ENCODE data around the gene BEND6. TPM values are rescaled to one million over a fixed set of nuclear protein-coding genes. Genes with fewer than 3 reads are reported as not detected.
"Not testable (repeated sequence)": the region's sequence is repeated elsewhere in the genome, so short reads cannot be mapped to it uniquely, and the experiment has no call there.

Gene BEND6
- total and polyA plus RNA-seq, 8 donors, result 0.33 to 3.4 (median 1.2) TPM; not detected in 1

- intact Hi-C loops (cut with DNase I; ENCODE audit: low total_unique reads), result no loop called here
- Histone ChIP-seq H3K27ac (no peak overlapping the region), H3K9me3 (peaks cover 0 to 19% (median 12%) of the 10 kb centered on the region in 4 donors), H3K4me3 (no peak overlapping the region), H3K4me1 (no peaks in the 10 kb centered on the region), H3K36me3 (no peaks in the 10 kb centered on the region), H3K27me3 (no peaks in the 10 kb centered on the region)
- WGBS, 5 donors, result 50 to 80% (median 75%) methylated on average over 1 of the region's 1 CpG
- TF ChIP-seq CTCF (IDR thresholded peaks at IDR 0.05) (no peak), EP300 (IDR thresholded peaks at IDR 0.05) (no peak), POLR2A (IDR thresholded peaks at IDR 0.05) (no peak), POLR2AphosphoS5 (IDR thresholded peaks at IDR 0.05) (no peak)
- DNase-seq, result no peak
These were observed 41.5 kb downstream of the BEND6 start for GRCh38 chr6:56996401-56996800.

GRCh38 chr6:56999049-56999448, 44.1 kb downstream of the BEND6 start:
- no peaks in the 10 kb centered on the region for H3K27me3 ChIP-seq
- H3K36me3 ChIP-seq, result no peaks in the 10 kb centered on the region
- no peak overlapping the region for H3K4me3 ChIP-seq
- TF ChIP-seq POLR2A (IDR thresholded peaks at IDR 0.05) (no peak), EP300 (IDR thresholded peaks at IDR 0.05) (no peak), CTCF (IDR thresholded peaks at IDR 0.05) (no peak), POLR2AphosphoS5 (IDR thresholded peaks at IDR 0.05) (no peak)
- peaks cover 0 to 19% (median 12%) of the 10 kb centered on the region in 4 donors for H3K9me3 ChIP-seq
- no peak for DNase-seq
- no peak overlapping the region for H3K27ac ChIP-seq
- no peaks in the 10 kb centered on the region for H3K4me1 ChIP-seq
- intact Hi-C loops (cut with DNase I; ENCODE audit: low total_unique reads), result no loop called here

GRCh38 chr6:56999748-57000147, 44.8 kb downstream of the BEND6 start:
- intact Hi-C loops (cut with DNase I; ENCODE audit: low total_unique reads); H3K4me1 ChIP-seq; H3K27ac ChIP-seq; H3K27me3 ChIP-seq; H3K36me3 ChIP-seq; H3K4me3 ChIP-seq; DNase-seq: not testable (repeated sequence)
- H3K9me3 ChIP-seq, result peaks cover 0 to 19% (median 12%) of the 10 kb centered on the region in 4 donors
- 93 to 95% (median 94%) methylated on average over 11 to 18 of the region's 18 CpGs for WGBS, 5 donors

DNA sequence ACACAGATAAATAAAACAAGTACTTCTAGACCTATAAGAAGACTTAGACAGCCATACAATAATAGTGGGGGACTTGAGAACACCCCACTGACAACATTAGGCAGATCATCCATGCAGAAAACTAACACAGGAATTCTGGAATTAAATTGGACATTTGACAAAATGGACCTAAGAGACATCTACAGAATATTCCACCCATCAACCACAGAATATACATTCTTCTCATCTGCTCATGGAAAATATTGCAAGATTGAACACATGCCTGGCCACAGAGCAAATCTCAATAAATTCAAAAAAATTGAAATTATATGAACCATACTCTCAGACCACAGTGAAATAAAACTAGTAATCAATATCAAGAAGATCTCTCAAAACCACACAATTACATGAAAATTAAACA, 47.3 kb downstream of the BEND6 start:
- intact Hi-C loops (cut with DNase I; ENCODE audit: low total_unique reads), result no loop called here
- Histone ChIP-seq H3K36me3 (no peaks in the 10 kb centered on the region), H3K4me3 (no peak overlapping the region), H3K9me3 (peaks cover 0 to 19% (median 12%) of the 10 kb centered on the region in 4 donors), H3K4me1 (no peaks in the 10 kb centered on the region), H3K27ac (no peak overlapping the region), H3K27me3 (no peaks in the 10 kb centered on the region)
- TF ChIP-seq POLR2A (IDR thresholded peaks at IDR 0.05) (no peak), CTCF (IDR thresholded peaks at IDR 0.05) (no peak), POLR2AphosphoS5 (IDR thresholded peaks at IDR 0.05) (no peak), EP300 (IDR thresholded peaks at IDR 0.05) (no peak)
- no peak for DNase-seq

- DNase-seq, result no peak
- peaks cover 0 to 7% (median 2%) of the 10 kb centered on the region in 4 donors for H3K9me3 ChIP-seq
- WGBS, 5 donors, result 89 to 97% (median 94%) methylated on average over 14 of the region's 14 CpGs
- TF ChIP-seq CTCF (IDR thresholded peaks at IDR 0.05) (no peak), POLR2A (IDR thresholded peaks at IDR 0.05) (no peak), EP300 (IDR thresholded peaks at IDR 0.05) (no peak), POLR2AphosphoS5 (IDR thresholded peaks at IDR 0.05) (no peak)
- H3K4me3 ChIP-seq, result no peak overlapping the region
- intact Hi-C loops (cut with DNase I; ENCODE audit: low total_unique reads), result no loop called here
- H3K27ac ChIP-seq, result no peak overlapping the region
- no peaks in the 10 kb centered on the region for H3K36me3 ChIP-seq
- H3K4me1 ChIP-seq, result no peaks in the 10 kb centered on the region
- no peaks in the 10 kb centered on the region for H3K27me3 ChIP-seq
These were observed 49.4 kb downstream of the BEND6 start for GRCh38 chr6:57004292-57004691.

Data from stomach (tissue), 9 donors.